Measurements from ENCODE around the gene CYP2F1. TPM values are rescaled to one million over a fixed set of nuclear protein-coding genes. Genes with fewer than 3 reads are reported as not detected.

The CYP2F1 gene
- total and polyA plus RNA-seq, 7 experiments from 2014 or later = 0.32 to 1.1 (median 0.96) TPM; not detected in 4

- Mint-ChIP-seq H3K4me1 (peaks cover 7 to 24% (median 17%) of the 10 kb centered on the region in 7 donors), H3K36me3 (peaks cover 0 to 1% (median 0%) of the 10 kb centered on the region in 5 donors), H3K27me3 (no peaks in the 10 kb centered on the region), H3K27ac (peak overlapping the region in 3 of 9 donors; percentile 3 to 43 (median 27)), H3K4me3 (no peak overlapping the region), H3K9me3 (peaks cover 0 to 1% (median 0%) of the 10 kb centered on the region in 11 donors)
- Histone ChIP-seq H3K27me3 (ENCODE audit: control insufficient read depth in 2 of 2, insufficient read depth in 2 of 2, low read length in 2 of 2) (no peaks in the 10 kb centered on the region), H3K4me3 (ENCODE audit: low read length) (no peak overlapping the region), H3K36me3 (ENCODE audit: control insufficient read depth in 2 of 3, insufficient read depth in 3 of 3, low read length in 3 of 3) (no peaks in the 10 kb centered on the region), H3K9me3 (ENCODE audit: control insufficient read depth in 2 of 3, low read length in 3 of 3) (no peaks in the 10 kb centered on the region), H3K4me1 (ENCODE audit: control insufficient read depth in 2 of 2, insufficient read depth in 2 of 2, low read length in 2 of 2) (peaks cover 0 to 17% of the 10 kb centered on the region in 2 donors), H3K27ac (ENCODE audit: low read depth, low read length) (no peak overlapping the region)
- no peak for ATAC-seq
- ChIA-PET CTCF (no interaction called here), POLR2A (interaction anchor here (0.7 kb wide), 2 partner anchors 52 to 597 kb away, joined by 4 to 5 read pairs; no protein-coding TSS in a partner anchor)
- DNase-seq = no peak
- intact Hi-C loops (cut with micrococcal nuclease) = no loop called here
These were observed 58.3 kb downstream of the CYP2F1 start for GRCh38 chr19:41172297-41173164.

- peaks cover 0 to 1% (median 0%) of the 10 kb centered on the region in 5 donors for H3K36me3 Mint-ChIP-seq
- ChIA-PET POLR2A (no interaction called here), CTCF (no interaction called here)
- H3K4me1 Mint-ChIP-seq = peaks cover 7 to 24% (median 17%) of the 10 kb centered on the region in 7 donors
- Histone ChIP-seq H3K4me1 (ENCODE audit: control insufficient read depth in 2 of 2, insufficient read depth in 2 of 2, low read length in 2 of 2) (peaks cover 0 to 17% of the 10 kb centered on the region in 2 donors), H3K4me3 (ENCODE audit: low read length) (no peak overlapping the region), H3K27ac (ENCODE audit: low read depth, low read length) (no peak overlapping the region), H3K36me3 (ENCODE audit: control insufficient read depth in 2 of 3, insufficient read depth in 3 of 3, low read length in 3 of 3) (no peaks in the 10 kb centered on the region), H3K27me3 (ENCODE audit: control insufficient read depth in 2 of 2, insufficient read depth in 2 of 2, low read length in 2 of 2) (no peaks in the 10 kb centered on the region), H3K9me3 (ENCODE audit: control insufficient read depth in 2 of 3, low read length in 3 of 3) (no peaks in the 10 kb centered on the region)
- peaks cover 0 to 1% (median 0%) of the 10 kb centered on the region in 11 donors for H3K9me3 Mint-ChIP-seq
- H3K4me3 Mint-ChIP-seq = no peak overlapping the region
- DNase-seq = no peak
- ATAC-seq = no peak
- intact Hi-C loops (cut with micrococcal nuclease) = no loop called here
- H3K27me3 Mint-ChIP-seq = no peaks in the 10 kb centered on the region
- peak overlapping the region in 2 of 9 donors; percentile 31 to 49 for H3K27ac Mint-ChIP-seq
These were observed 60.2 kb downstream of the CYP2F1 start for GRCh38 chr19:41174297-41174928.

- Histone ChIP-seq H3K4me3 (ENCODE audit: low read length) (no peak overlapping the region), H3K36me3 (ENCODE audit: control insufficient read depth in 2 of 3, insufficient read depth in 3 of 3, low read length in 3 of 3) (no peaks in the 10 kb centered on the region), H3K27ac (ENCODE audit: low read depth, low read length) (peak overlapping the region; percentile 33), H3K9me3 (ENCODE audit: control insufficient read depth in 2 of 3, low read length in 3 of 3) (no peaks in the 10 kb centered on the region), H3K4me1 (ENCODE audit: control insufficient read depth in 2 of 2, insufficient read depth in 2 of 2, low read length in 2 of 2) (peaks cover 0 to 17% of the 10 kb centered on the region in 2 donors), H3K27me3 (ENCODE audit: control insufficient read depth in 2 of 2, insufficient read depth in 2 of 2, low read length in 2 of 2) (no peaks in the 10 kb centered on the region)
- Mint-ChIP-seq H3K4me3 (peak overlapping the region; percentile 46 to 73 (median 64)), H3K36me3 (peaks cover 0 to 1% (median 0%) of the 10 kb centered on the region in 5 donors), H3K9me3 (no peaks in the 10 kb centered on the region), H3K4me1 (peaks cover 7 to 24% (median 17%) of the 10 kb centered on the region in 7 donors), H3K27ac (peak overlapping the region; percentile 49 to 87 (median 79)), H3K27me3 (no peaks in the 10 kb centered on the region)
- ChIA-PET POLR2A (interaction anchor here (1.6 kb wide), 1 partner anchor 87 kb away, joined by 11 read pairs; no protein-coding TSS in a partner anchor), CTCF (interaction anchor here (0.9 to 1.5 kb wide), 2 partner anchors 28 to 513 kb away, joined by 4 to 6 read pairs; no protein-coding TSS in a partner anchor)
- peak; percentile 95 for ATAC-seq
- peak in 7 of 9 donors; percentile 22 to 64 (median 50) for DNase-seq
- intact Hi-C loops (cut with micrococcal nuclease) = no loop called here
These were observed 61.9 kb downstream of the CYP2F1 start for GRCh38 chr19:41175801-41176777.

Other genes starting within 250 kb of the CYP2F1 start
- gene CYP2A7, start 232.2 kb upstream of the CYP2F1 start, total RNA-seq = not detected
- gene CYP2A7, start 232.2 kb upstream of the CYP2F1 start, polyA plus RNA-seq = not detected
- not detected for gene CYP2B6, start 123.2 kb upstream of the CYP2F1 start, total RNA-seq
- gene CYP2B6, start 123.2 kb upstream of the CYP2F1 start, polyA plus RNA-seq = not detected
- gene CYP2A13, start 26.0 kb upstream of the CYP2F1 start, total RNA-seq = not detected
- not detected for gene CYP2A13, start 26.0 kb upstream of the CYP2F1 start, polyA plus RNA-seq
- gene CYP2S1, start 78.8 kb downstream of the CYP2F1 start, total RNA-seq = 1 to 10 TPM in 2 of 5 experiments, under 1 TPM in 3; 0.24 to 4.1 (median 0.74) TPM
- gene CYP2S1, start 78.8 kb downstream of the CYP2F1 start, polyA plus RNA-seq = not detected
- gene AXL, start 104.8 kb downstream of the CYP2F1 start, total RNA-seq = under 1 TPM in 4 of 5 experiments, not detected in 1; 0.12 to 0.54 (median 0.35) TPM
- under 1 TPM; 0.16 to 0.19 TPM for gene AXL, start 104.8 kb downstream of the CYP2F1 start, polyA plus RNA-seq
- gene HNRNPUL1, start 149.9 kb downstream of the CYP2F1 start, total RNA-seq = 100 to 1,000 TPM; 253 to 319 (median 280) TPM
- 10 to 100 TPM; 51.4 to 81.6 TPM for gene HNRNPUL1, start 149.9 kb downstream of the CYP2F1 start, polyA plus RNA-seq
- 10 to 100 TPM; 35.9 to 56.5 (median 49.1) TPM for gene CCDC97, start 195.7 kb downstream of the CYP2F1 start, total RNA-seq
- gene CCDC97, start 195.7 kb downstream of the CYP2F1 start, polyA plus RNA-seq = 10 to 100 TPM; 22.3 to 27.6 TPM
- 100 to 1,000 TPM in 3 of 5 experiments, 10 to 100 TPM in 2; 91.2 to 322 (median 185) TPM for gene TGFB1, start 239.5 kb downstream of the CYP2F1 start, total RNA-seq
- gene TGFB1, start 239.5 kb downstream of the CYP2F1 start, polyA plus RNA-seq = 10 to 100 TPM; 31.4 to 62.3 TPM
- gene B9D2, start 249.7 kb downstream of the CYP2F1 start, total RNA-seq = 10 to 100 TPM; 11.6 to 38.9 (median 12.5) TPM
- gene B9D2, start 249.7 kb downstream of the CYP2F1 start, polyA plus RNA-seq = 10 to 100 TPM; 18.0 to 20.5 TPM

Data from naive thymus-derived CD4-positive, alpha-beta T cell (primary cell).